Cerebellar nuclear complex (tissue), 1 donor: ENCODE results near the gene GRAMD1A.
"Not testable (repeated sequence)": the region's sequence is repeated elsewhere in the genome, so short reads cannot be mapped to it uniquely, and the experiment has no call there.

ENCODE experiments used
- DNase-seq, 2 experiments: peaks; one replicate each; lab custom pipeline; 2025; lab: John Stamatoyannopoulos, UW

Gene GRAMD1A

DNA sequence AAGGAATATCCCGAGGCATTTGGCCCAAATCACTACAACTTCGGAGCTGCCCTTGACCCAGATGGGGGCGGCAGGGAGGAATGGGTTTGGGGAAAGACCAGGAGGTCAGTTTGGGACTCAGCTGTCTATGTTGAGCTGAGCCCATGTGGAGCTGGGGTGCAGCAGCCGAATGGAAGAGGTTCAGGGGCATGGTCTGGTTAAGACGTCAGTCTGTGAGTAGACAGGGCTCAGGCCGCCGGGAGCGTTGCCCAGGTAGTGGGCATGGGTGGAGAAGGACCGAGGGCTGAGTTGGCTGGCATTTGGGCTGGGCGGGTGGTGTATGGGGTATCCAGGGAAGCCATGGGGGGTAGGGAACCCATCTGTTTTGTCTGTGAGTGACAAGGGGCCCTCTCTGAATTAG lies 20.9 kb downstream of the GRAMD1A start:
- DNase-seq = no peak

GRCh38 chr19:35021596-35021995 lies 21.5 kb downstream of the GRAMD1A start:
- DNase-seq = no peak

DNA sequence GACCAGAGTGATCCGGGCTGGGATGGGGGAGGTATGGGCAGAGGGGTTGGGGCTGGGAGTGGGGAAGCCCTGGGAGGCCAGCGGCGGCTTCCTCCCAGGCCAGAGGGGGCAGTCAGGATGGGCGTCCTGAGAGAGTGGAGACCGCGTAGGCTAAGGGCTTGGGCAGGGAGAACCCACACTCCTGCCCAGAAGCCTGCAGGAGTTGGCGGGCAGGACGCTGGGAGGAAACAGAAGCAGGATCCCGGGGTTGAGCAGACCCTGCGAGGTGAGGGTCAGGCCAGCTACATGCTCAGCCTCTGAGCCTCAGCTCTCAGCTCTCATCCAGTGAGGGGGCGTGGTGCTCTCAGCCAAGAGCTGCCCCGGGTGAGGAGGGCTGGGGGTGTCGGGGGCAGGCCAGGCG lies 22.3 kb downstream of the GRAMD1A start:
- no peak for DNase-seq

DNA sequence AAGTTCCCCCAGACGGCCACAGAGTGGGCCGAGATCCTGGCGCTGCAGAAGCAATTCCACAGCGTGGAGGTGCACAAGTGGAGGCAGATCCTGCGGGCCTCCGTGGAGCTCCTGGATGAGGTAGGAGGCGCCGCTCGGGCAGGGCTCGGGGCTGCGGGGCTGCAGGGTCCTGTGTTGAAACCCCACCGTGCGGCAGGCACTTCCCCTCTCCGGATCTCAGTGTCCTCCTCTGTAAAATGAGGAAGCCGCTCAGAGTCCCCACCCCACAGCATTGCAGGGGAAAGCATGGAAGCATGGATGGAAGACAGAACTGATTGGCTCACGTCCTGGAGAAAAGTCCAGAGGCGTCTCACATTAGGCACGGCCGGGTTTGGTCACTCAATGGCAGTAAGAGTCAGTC lies 23.3 kb downstream of the GRAMD1A start:
- DNase-seq = no peak

GRCh38 chr19:35024095-35024494 lies 24.0 kb downstream of the GRAMD1A start:
- DNase-seq = no peak

- DNase-seq = no peak
Observed at GRCh38 chr19:35025969-35026368, 25.8 kb downstream of the GRAMD1A start.

DNA sequence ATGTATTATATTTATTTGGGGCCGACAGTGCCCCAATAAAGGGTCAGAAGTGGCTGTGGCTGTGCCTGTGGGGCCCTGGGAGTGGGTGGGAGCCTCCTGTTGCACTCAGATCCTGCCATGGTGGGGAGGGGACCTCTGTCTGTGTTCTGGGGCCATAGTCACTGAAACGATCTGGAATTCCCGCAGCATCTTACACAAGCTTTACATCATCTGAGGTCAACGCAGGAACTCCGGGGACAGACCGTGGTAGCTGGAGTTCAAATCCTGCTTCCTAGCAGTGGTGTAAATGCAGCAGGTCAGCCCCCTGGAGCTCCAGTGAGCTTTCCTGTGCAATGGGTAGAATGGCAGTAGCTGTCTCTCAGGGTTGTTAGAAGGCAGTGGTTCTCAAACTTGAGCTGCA lies 26.3 kb downstream of the GRAMD1A start:
- no peak for DNase-seq

- DNase-seq = no peak
Observed at GRCh38 chr19:35027009-35027408, 26.9 kb downstream of the GRAMD1A start.

DNA sequence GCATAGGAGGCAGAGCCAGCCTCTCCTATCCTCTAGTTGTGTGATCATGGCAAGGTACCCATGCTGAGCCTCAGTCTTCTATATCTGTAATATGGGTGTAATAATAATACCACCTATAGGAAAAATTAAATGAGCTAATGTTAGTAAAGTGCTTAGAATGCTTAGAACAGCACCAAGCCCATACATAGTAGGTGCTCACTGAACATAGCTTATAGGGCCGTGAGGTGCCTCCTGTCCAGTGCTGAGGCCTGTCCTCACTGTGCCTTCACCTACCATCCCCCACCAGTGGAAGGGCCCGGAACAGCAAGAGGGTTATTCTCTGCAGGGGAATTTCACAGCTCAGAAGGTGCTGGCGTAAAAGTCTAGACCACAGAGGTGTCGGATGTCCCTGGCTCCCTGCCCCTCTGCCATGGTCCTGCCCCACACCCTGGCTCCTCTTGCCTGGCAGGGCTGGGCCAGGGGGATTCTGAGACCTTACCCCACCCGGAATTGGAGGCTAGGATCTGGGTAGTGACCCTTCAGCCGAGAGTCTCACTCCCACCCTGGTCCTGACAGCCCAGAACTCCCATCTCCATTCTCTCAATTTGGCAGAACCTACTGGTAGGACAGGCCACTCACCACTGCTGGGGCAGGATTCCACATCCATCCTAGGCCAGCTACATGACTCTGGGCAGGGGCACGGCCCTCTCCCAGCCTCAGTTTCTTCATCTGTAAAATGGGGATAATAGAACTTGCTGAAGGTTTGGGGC lies 27.9 kb downstream of the GRAMD1A start:
- DNase-seq = no peak

DNA sequence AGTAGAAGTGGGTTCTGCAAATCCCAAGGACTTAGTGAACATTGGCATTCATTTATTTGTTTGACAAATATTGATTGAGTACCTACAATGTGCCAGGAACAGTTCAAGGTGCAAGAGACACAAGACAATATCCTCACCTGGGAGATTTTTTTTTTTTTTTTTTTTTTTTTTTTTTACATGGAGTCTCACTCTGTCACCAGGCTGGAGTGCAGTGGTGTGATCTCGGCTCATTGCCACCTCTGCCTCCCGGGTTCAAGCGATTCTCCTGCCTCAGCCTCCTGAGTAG lies 28.4 kb downstream of the GRAMD1A start:
- not testable (repeated sequence) for DNase-seq

- DNase-seq = not testable (repeated sequence)
Observed at GRCh38 chr19:35029275-35029736, 29.2 kb downstream of the GRAMD1A start.

DNA sequence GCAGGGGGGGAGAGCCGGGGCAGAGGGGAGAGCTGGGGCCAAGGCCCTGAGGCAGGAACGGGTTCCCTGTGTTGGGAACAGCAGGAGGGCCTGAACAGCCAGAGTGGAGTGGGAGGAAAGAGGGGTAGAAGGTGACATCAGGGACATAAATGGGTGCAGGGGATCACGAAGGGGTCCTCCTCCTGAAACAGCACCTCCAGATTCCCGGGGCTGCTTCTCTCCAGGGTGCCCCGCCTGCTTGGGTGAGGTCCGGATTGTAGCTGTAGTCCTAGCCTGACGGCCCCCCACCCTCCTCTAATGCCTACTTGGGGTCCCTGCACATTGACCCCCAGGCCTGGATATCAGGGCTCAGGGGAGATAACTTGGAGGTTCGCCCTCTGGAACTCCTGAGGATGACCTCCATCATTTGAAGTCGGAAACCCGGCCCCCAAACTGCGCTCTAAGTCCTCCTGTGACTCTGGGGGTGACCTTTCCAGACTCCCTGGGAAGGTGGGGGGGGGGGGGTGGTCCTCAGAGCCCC lies 29.7 kb downstream of the GRAMD1A start:
- DNase-seq = no peak

GRCh38 chr19:35030257-35031071 lies 30.3 kb downstream of the GRAMD1A start, which contains the start of gene SCN1B:
SCN1B (plus strand) TSS chr19:35030470; CDS start chr19:35030821, 351 bp downstream.
- no peak for DNase-seq

GRCh38 chr19:35031072-35031881 lies 31.2 kb downstream of the GRAMD1A start:
- DNase-seq = no peak

DNA sequence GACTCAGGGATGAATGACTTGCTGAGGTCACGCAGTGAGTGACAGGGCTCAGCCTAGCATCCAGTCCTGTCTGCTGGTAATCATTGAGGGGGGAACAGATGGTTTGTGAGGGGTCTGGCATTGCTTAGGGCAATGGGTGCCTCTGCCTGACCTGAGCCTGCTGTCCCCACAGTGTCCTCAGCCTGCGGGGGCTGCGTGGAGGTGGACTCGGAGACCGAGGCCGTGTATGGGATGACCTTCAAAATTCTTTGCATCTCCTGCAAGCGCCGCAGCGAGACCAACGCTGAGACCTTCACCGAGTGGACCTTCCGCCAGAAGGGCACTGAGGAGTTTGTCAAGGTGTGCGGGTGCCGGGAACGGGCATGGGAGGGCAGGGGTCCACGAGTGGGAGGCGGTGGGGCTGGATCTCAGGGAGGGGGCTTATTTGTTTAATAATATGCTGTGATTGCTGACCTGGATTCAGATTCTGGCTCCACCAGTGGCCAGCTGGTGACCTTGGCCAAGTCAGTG lies 32.3 kb downstream of the GRAMD1A start:
- no peak for DNase-seq

- DNase-seq = peak in 1 of 2 experiments; percentile 37
Observed at GRCh38 chr19:35033067-35034004, 33.2 kb downstream of the GRAMD1A start.

GRCh38 chr19:35034005-35034502 lies 33.9 kb downstream of the GRAMD1A start:
- DNase-seq = no peak

- no peak for DNase-seq
Observed at GRCh38 chr19:35034588-35035382, 34.7 kb downstream of the GRAMD1A start.

- peak; percentile 58 to 97 for DNase-seq
Observed at GRCh38 chr19:35037716-35038622, 37.8 kb downstream of the GRAMD1A start.
